H1 (cell line): Measurements from ENCODE around the gene KCTD11. TPM values are rescaled to one million over a fixed set of nuclear protein-coding genes. Genes with fewer than 3 reads are reported as not detected.

Source experiments
- CTCF ChIA-PET: fragments of 300-600 bp; sonication (Branson Sonifier 250); formaldehyde crosslinking; loops from one replicate; lab custom pipeline; 2021; ENCODE audit not compliant: partially characterized antibody; lab: Charles Lee
- POLR2A ChIA-PET: fragments of 300-600 bp; sonication (Branson Sonifier 250); formaldehyde crosslinking; loops from one replicate; lab custom pipeline; 2021; ENCODE audit warnings: inconsistent platforms; ENCODE audit not compliant: partially characterized antibody; lab: Charles Lee
- DNase-seq, 2 experiments: peaks; one replicate each; pipeline versions ENCODE4 v3.0.0 to v3.0.0-alpha.2; 2010 to 2022; ENCODE audit warnings: low spot score in 2 of 2, low read depth in 1 of 2, mixed read lengths in 1 of 2
- FAIRE-seq: peaks from 2 replicates; lab custom pipeline; 2011; peaks lifted over from hg19 to GRCh38; lab: Jason Lieb, UNC
- H2AFZ ChIP-seq: 2 replicates; pipeline ENCODE4 v1.8.1; 2012; ENCODE audit warnings: low read length, inconsistent platforms
- H2AK5ac ChIP-seq: 2 replicates; pipeline ENCODE4 v1.6.1; 2013; ENCODE audit warnings: low read depth, low read length
- H2BK120ac ChIP-seq: replicated peaks from 2 replicates; pipeline ENCODE3; 2013; ENCODE audit warnings: low read depth, low read length, inconsistent platforms
- H2BK12ac ChIP-seq: 2 replicates; pipeline ENCODE4 v1.6.1; 2013; ENCODE audit warnings: low read depth, low read length
- H2BK15ac ChIP-seq: 2 replicates; pipeline ENCODE4 v1.6.1; 2013; ENCODE audit warnings: low read length
- H2BK20ac ChIP-seq: 2 replicates; pipeline ENCODE4 v1.6.1; 2013; ENCODE audit warnings: low read length
- H2BK5ac ChIP-seq: 2 replicates; pipeline ENCODE4 v1.6.1; 2013; ENCODE audit warnings: low read depth, low read length
- H3K14ac ChIP-seq: 2 replicates; pipeline ENCODE4 v1.6.1; 2013; ENCODE audit warnings: inconsistent platforms; ENCODE audit not compliant: insufficient read length
- H3K18ac ChIP-seq: 2 replicates; pipeline ENCODE4 v1.6.1; 2013; ENCODE audit warnings: low read length; ENCODE audit errors: extremely low read depth
- H3K23ac ChIP-seq: 2 replicates; pipeline ENCODE4 v1.6.1; 2013; ENCODE audit warnings: inconsistent platforms; ENCODE audit not compliant: insufficient read length
- H3K23me2 ChIP-seq: 2 replicates; pipeline ENCODE4 v1.6.1; 2013; ENCODE audit warnings: low read depth, low read length
- H3K27ac ChIP-seq: 2 replicates; pipeline ENCODE4 v1.6.1; 2011; ENCODE audit warnings: low read depth, low read length, inconsistent platforms
- H3K27me3 ChIP-seq, 4 experiments: replicated peaks in 1 of 4; 1 replicate in 1 of 4; 2 replicates in 3 of 4; pipeline versions ENCODE4 v1.6.1 to v1.8.1; 2011 to 2013; ENCODE audit warnings: low read length in 3 of 4, mild to moderate bottlenecking in 3 of 4, inconsistent platforms in 2 of 4, mixed read lengths in 2 of 4, moderate library complexity in 1 of 4; ENCODE audit not compliant: control insufficient read depth in 3 of 4, insufficient read depth in 3 of 4; ENCODE audit errors: extremely low read depth in 1 of 4
- H3K36me3 ChIP-seq, 4 experiments: 2 replicates each; pipeline versions ENCODE4 v1.6.1 to v1.8.1; 2011 to 2013; ENCODE audit warnings: mild to moderate bottlenecking in 4 of 4, low read length in 3 of 4, moderate library complexity in 2 of 4, control low read depth in 1 of 4, inconsistent platforms in 1 of 4; ENCODE audit not compliant: insufficient read depth in 4 of 4, control insufficient read depth in 2 of 4
- H3K4ac ChIP-seq: replicated peaks from 2 replicates; pipeline ENCODE3; 2013; ENCODE audit warnings: low read length, low read depth, mixed read lengths, inconsistent platforms; ENCODE audit not compliant: insufficient read length
- H3K4me1 ChIP-seq, 4 experiments: replicated peaks in 1 of 4; 1 replicate in 1 of 4; 2 replicates in 3 of 4; pipeline versions ENCODE4 v1.6.1 to v1.8.1; 2011 to 2013; ENCODE audit warnings: low read length in 3 of 4, inconsistent platforms in 2 of 4, mixed read lengths in 1 of 4; ENCODE audit not compliant: insufficient read depth in 4 of 4, control insufficient read depth in 3 of 4
- H3K4me2 ChIP-seq, 2 experiments: 2 replicates each; pipeline versions ENCODE4 v1.6.1 to v1.8.1; 2011 to 2013; ENCODE audit warnings: low read depth in 2 of 2, low read length in 2 of 2, control low read depth in 1 of 2, inconsistent platforms in 1 of 2, mild to moderate bottlenecking in 1 of 2; ENCODE audit not compliant: insufficient read depth in 1 of 2
- H3K4me3 ChIP-seq, 4 experiments: fragments of 200-600, 300-600 bp in 1 of 4; sonication (generic), shearing (Covaris generic), sonication (Bioruptor Twin) in 1 of 4; 2 replicates each; pipeline versions ENCODE4 v1.5.1 to v1.8.1; 2011 to 2016; ENCODE audit warnings: low read length in 4 of 4, low read depth in 3 of 4, control low read depth in 2 of 4, inconsistent platforms in 2 of 4, mild to moderate bottlenecking in 2 of 4, mixed read lengths in 1 of 4, moderate library complexity in 1 of 4; ENCODE audit not compliant: insufficient read depth in 2 of 4; ENCODE audit errors: extremely low read depth in 1 of 4
- H3K56ac ChIP-seq: replicated peaks from 2 replicates; pipeline ENCODE3; 2013; ENCODE audit warnings: low read depth, mild to moderate bottlenecking, mixed read lengths, low read length, inconsistent platforms; ENCODE audit not compliant: insufficient read length
- H3K79me1 ChIP-seq: 2 replicates; pipeline ENCODE4 v1.6.1; 2013; ENCODE audit warnings: low read depth, low read length, control low read depth
- H3K79me2 ChIP-seq, 2 experiments: 2 replicates each; pipeline versions ENCODE4 v1.6.1 to v1.8.1; 2012 to 2013; ENCODE audit warnings: low read length in 2 of 2, mild to moderate bottlenecking in 2 of 2, inconsistent platforms in 1 of 2; ENCODE audit not compliant: insufficient read depth in 2 of 2, control insufficient read depth in 1 of 2
- H3K9ac ChIP-seq, 4 experiments: replicated peaks in 1 of 4; 1 replicate in 1 of 4; 2 replicates in 3 of 4; pipeline versions ENCODE4 v1.6.1 to v1.8.1; 2011 to 2013; ENCODE audit warnings: low read depth in 3 of 4, low read length in 3 of 4, control low read depth in 2 of 4, mild to moderate bottlenecking in 2 of 4, moderate library complexity in 2 of 4, inconsistent platforms in 1 of 4; ENCODE audit errors: extremely low read depth in 1 of 4
- H3K9me3 ChIP-seq, 2 experiments: 2 replicates each; pipeline versions ENCODE4 v1.6.1 to v1.8.1; 2012 to 2013; ENCODE audit warnings: mild to moderate bottlenecking in 2 of 2, moderate library complexity in 2 of 2, control low read depth in 1 of 2, inconsistent platforms in 1 of 2, low read depth in 1 of 2, low read length in 1 of 2, mixed read lengths in 1 of 2; ENCODE audit not compliant: insufficient read depth in 2 of 2
- H4K20me1 ChIP-seq, 2 experiments: replicated peaks in 1 of 2; 2 replicates each; pipeline versions ENCODE3 to v1.8.1; 2011 to 2013; ENCODE audit warnings: inconsistent platforms in 2 of 2, low read length in 2 of 2, mild to moderate bottlenecking in 1 of 2; ENCODE audit not compliant: insufficient read depth in 2 of 2, control insufficient read depth in 1 of 2
- H4K5ac ChIP-seq: 2 replicates; pipeline ENCODE4 v1.6.1; 2013; ENCODE audit warnings: low read length, low read depth, mixed read lengths, inconsistent platforms; ENCODE audit not compliant: insufficient read length
- H4K8ac ChIP-seq: 2 replicates; pipeline ENCODE4 v1.8.0; 2013; ENCODE audit warnings: mild to moderate bottlenecking, moderate library complexity, low read length, inconsistent platforms; ENCODE audit not compliant: insufficient read depth; ENCODE audit errors: extremely low read depth
- H4K91ac ChIP-seq: replicated peaks from 2 replicates; pipeline ENCODE3; 2013; ENCODE audit warnings: low read length, mixed read lengths, inconsistent platforms; ENCODE audit not compliant: insufficient read length
- FOSL1 ChIP-seq: IDR thresholded peaks from 2 replicates; pipeline ENCODE4 v1.6.1; 2011; ENCODE audit warnings: mild to moderate bottlenecking, low read depth, low read length, moderate library complexity; ENCODE audit not compliant: insufficient read depth
- GABPA ChIP-seq: IDR thresholded peaks from 2 replicates; pipeline ENCODE4 v1.6.1; 2011; ENCODE audit warnings: mild to moderate bottlenecking, low read length, moderate library complexity, borderline replicate concordance; ENCODE audit not compliant: insufficient read depth
- SIRT6 ChIP-seq: IDR thresholded peaks from one replicate; pipeline ENCODE4 v1.7.1; 2012; ENCODE audit warnings: low read length, inconsistent platforms
- SIX5 ChIP-seq: IDR thresholded peaks from 2 replicates; pipeline ENCODE4 v1.6.1; 2011; ENCODE audit warnings: mild to moderate bottlenecking, low read depth, low read length
- WGBS, 2 experiments: shearing (Covaris generic) in 1 of 2; methylation state at CpG; one replicate each; pipeline versions ENCODE4 v1.1.6 to v1.1.7; 2013 to 2015; ENCODE audit warnings: low lambda C conversion rate in 2 of 2, mixed read lengths in 2 of 2, inconsistent platforms in 1 of 2, low coverage in 1 of 2, missing lambda C conversion rate in 1 of 2; ENCODE audit not compliant: insufficient replicate concordance in 2 of 2, insufficient coverage in 1 of 2, insufficient read length in 1 of 2; ENCODE audit errors: extremely low coverage in 1 of 2, missing lambda C conversion rate in 1 of 2; 5-methylcytosine and 5-hydroxymethylcytosine counted together
- polyA plus RNA-seq, 7 experiments: library from polyadenylated mRNA; depleted of rRNA in 3 of 7; stranded (reverse) in 5 of 7; unstranded in 2 of 7; fragments of >200 nt in 5 of 7; fragments of 200-250 nt in 2 of 7; gene quantifications; 1 replicate in 5 of 7; 2 replicates in 1 of 7; 4 replicates in 1 of 7; pipeline versions ENCODE4 v1.2.1 to v1.2.3, GENCODE V29; 2011 to 2013; ENCODE audit warnings: missing spikeins in 2 of 7, mixed read lengths in 2 of 7
- total RNA-seq: library from RNA; stranded (reverse); fragmentation: NEBNext Ultra II Directional; extraction: Animal tissue kit (Norgen Biotek cat#: 25700); gene quantifications from 2 replicates; pipeline ENCODE4 v1.2.1, GENCODE V29; 2021

KCTD11 gene
- total and polyA plus RNA-seq, 2 of the 8 experiments (the other 6 are each of a cell fraction or from before 2014, with no cell fraction given): 8.6 to 9.2 TPM

DNA sequence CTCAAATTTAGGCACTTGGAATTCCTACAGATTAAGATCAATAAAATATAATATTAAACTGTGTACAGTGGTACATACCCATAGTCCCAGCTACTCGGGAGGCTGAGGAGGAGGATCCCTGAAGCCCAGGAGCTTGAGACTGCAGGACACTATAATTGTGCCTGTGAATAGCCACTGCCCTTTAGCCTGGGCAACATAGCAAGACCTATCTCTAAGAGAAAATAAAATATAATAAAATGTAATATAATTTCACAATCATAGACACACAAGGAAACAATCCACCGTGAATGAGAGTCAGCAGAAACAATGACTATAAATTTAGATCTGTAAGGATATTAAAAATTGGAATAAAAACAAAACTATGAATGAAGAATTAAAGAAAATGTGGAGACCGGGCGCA lies 18.9 kb downstream of the KCTD11 start:
- no peaks in the 10 kb centered on the region for H3K79me1 ChIP-seq
- H4K91ac ChIP-seq: no peak overlapping the region
- no peaks in the 10 kb centered on the region for H4K20me1 ChIP-seq
- no peak overlapping the region for H2BK20ac ChIP-seq
- H2BK5ac ChIP-seq: no peak overlapping the region
- no peak overlapping the region for H2BK15ac ChIP-seq
- no peak overlapping the region for H3K9ac ChIP-seq
- H3K18ac ChIP-seq: no peak overlapping the region
- no peak overlapping the region for H2BK120ac ChIP-seq
- H3K79me2 ChIP-seq: no peaks in the 10 kb centered on the region
- ChIA-PET POLR2A (interaction anchor here (1.1 kb wide), 2 partner anchors 10 to 12 kb away, joined by 3 to 4 read pairs; no protein-coding TSS in a partner anchor), CTCF (interaction anchor here (0.7 to 2.5 kb wide), 8 partner anchors 10 to 190 kb away, joined by 3 to 9 read pairs (median 4); no protein-coding TSS in a partner anchor)
- no peaks in the 10 kb centered on the region for H3K27me3 ChIP-seq
- no peak overlapping the region for H3K27ac ChIP-seq
- no peak overlapping the region for H2AK5ac ChIP-seq
- 92% methylated on average over 4 of the region's 4 CpGs; no CpG with 5 or more reads in 1 of the 2 experiments for WGBS, 2 experiments
- no peak overlapping the region for H3K56ac ChIP-seq
- no peak for FAIRE-seq
- no peak overlapping the region for H3K4me2 ChIP-seq
- no peak overlapping the region for H2AFZ ChIP-seq
- no peak overlapping the region for H3K4ac ChIP-seq
- no peak for DNase-seq
- TF ChIP-seq FOSL1: no peak
- TF ChIP-seq SIX5: no peak
- no peak for TF ChIP-seq SIRT6
- no peak for TF ChIP-seq GABPA
- H4K5ac ChIP-seq: no peak overlapping the region
- no peak overlapping the region for H3K4me3 ChIP-seq
- no peaks in the 10 kb centered on the region for H3K36me3 ChIP-seq
- H3K4me1 ChIP-seq: peaks cover 0 to 11% (median 4%) of the 10 kb centered on the region in 4 experiments; a peak in 5 of 7 replicates
- no peaks in the 10 kb centered on the region for H3K9me3 ChIP-seq
- no peak overlapping the region for H4K8ac ChIP-seq
- no peak overlapping the region for H3K23ac ChIP-seq
- no peak overlapping the region for H2BK12ac ChIP-seq
- no peak overlapping the region for H3K14ac ChIP-seq
- no peaks in the 10 kb centered on the region for H3K23me2 ChIP-seq
